ENCODE measurements around the gene WDR44.

DNA sequence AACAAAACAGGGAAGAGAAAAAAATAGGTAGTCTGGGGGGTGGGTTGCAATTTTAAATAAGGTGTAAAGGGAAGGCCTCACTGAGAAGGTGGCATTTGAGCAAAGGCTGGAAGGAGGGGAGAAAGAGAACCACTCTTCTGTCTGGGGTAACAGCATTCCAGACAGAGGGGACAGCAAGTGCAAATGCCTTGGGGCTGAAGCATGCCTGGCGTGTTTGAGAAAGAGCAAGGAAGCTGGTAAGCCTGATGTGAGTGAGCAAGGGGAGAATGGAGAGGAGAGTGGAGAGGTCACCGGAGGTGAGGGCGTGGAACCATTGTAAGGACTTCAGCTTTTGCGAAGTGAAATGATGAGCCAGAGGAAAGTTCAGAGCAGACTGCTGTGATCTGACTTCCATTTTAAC is 130.0 kb downstream of the WDR44 start:
- TF ChIP-seq CTCF (IDR thresholded peaks at IDR 0.05; ENCODE audit: poor library complexity) (no peak), EZH2 (IDR thresholded peaks at IDR 0.05; ENCODE audit: borderline replicate concordance) (no peak)
